GM19240 (cell line): ENCODE results near the gene WLS.
"Not testable (repeated sequence)": the region's sequence is repeated elsewhere in the genome, so short reads cannot be mapped to it uniquely, and the experiment has no call there.

Experiments
- DNase-seq: peaks from one replicate; pipeline ENCODE4 v3.0.0; 2011; ENCODE audit warnings: low spot score; ENCODE audit not compliant: insufficient read length

WLS gene

GRCh38 chr1:68201546-68202238 lies 30.6 kb downstream of the WLS start:
- DNase-seq, result no peak

- no peak for DNase-seq
Observed at GRCh38 chr1:68199603-68200002, 32.7 kb downstream of the WLS start.

DNA sequence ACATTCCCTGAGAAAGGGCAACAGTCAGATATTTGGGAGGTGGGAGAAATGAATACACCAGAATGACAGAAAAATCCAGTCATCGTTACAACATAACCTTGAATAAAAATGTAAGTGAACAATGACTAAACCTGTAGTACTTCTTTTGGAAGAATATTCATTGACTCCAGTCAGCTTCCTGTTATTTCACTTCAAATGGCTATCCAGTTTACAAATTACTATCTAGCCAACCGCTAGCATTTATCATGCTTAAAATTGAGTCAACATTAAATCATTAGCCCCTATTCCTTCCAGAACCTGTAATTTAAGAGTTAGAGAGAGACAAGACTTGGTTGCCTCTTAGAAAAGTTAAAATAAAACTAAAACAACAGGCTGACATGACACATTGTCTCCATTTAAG lies 33.6 kb downstream of the WLS start:
- no peak for DNase-seq

- DNase-seq, result no peak
Observed at GRCh38 chr1:68197891-68198290, 34.4 kb downstream of the WLS start.

- DNase-seq, result no peak
Observed at GRCh38 chr1:68197461-68197860, 34.9 kb downstream of the WLS start.

DNA sequence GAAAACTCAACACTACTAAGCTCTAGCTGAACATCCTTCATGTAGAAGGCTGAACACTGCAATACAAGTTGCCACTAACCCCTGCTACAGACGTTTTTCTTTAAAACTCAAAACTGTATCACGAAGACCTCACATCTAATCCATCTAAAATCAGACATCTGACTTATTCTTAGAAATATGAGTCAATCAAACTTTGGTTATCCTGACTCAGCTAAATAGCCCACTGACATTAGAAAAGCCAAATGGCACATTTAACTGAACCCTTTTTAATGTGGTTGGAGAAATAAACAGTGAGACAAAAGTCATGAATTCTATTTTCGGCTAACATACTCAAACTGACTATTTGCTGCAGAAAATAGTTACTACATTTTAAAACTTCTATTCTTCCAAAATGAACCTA lies 35.6 kb downstream of the WLS start:
- no peak for DNase-seq

GRCh38 chr1:68191717-68192116 lies 40.6 kb downstream of the WLS start:
- DNase-seq, result no peak

DNA sequence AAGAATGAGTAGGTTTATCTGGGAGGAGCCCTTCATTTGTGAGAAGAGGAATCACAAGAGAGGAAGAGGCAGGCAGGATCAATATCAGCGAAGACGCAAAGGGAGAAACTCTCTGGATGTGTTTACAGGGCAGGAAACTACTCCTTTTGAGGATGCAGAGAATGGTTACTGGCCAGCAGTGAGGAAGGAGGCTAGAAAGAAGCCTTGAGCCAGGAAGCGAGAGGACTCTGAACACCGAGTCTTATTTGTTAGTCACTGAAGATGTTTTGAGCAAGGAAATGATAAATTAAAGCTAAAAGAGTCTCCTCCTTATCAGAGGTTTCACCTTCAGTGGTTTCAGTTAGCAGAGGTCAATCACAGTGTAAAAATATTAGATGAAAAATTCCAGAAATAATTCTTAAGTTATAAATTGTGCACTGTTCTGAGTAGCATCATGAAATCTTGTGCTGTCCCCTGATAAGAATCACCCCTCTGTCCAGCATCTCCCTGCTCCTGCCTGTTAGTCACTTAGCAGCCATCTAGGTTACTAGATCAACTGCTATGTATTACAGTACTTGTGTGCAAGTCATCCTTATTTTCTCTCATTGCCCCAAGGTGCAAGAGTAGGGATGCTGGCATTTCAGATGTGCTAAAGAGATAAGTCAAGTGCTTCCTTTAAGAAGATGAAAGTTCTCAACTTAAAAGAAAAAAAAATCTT lies 43.5 kb downstream of the WLS start:
- no peak for DNase-seq

DNA sequence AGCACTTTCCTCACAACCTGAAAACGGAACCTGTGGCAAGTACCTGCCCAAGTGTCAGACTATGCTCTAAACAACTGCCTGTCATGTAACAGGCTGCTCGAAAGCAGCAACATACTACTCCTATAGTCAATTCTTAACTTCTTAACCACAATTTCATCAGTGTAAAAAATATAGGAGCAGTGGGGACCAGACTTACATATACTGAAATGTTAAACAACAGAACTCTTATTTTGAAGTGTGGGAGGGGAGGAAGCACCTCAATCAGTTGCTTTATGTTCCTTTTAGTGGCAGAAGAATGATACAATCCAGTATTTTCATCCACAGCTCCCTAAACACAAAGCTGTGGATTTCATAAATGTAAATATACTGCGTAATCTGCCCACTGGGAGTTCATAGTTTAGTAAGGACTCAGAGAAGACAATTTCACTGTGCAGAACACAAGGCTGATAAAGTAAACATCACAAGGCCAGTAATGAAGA lies 44.2 kb downstream of the WLS start:
- no peak for DNase-seq

- no peak for DNase-seq
Observed at GRCh38 chr1:68185743-68186142, 46.6 kb downstream of the WLS start.

- DNase-seq, result no peak
Observed at GRCh38 chr1:68183895-68184294, 48.4 kb downstream of the WLS start.

DNA sequence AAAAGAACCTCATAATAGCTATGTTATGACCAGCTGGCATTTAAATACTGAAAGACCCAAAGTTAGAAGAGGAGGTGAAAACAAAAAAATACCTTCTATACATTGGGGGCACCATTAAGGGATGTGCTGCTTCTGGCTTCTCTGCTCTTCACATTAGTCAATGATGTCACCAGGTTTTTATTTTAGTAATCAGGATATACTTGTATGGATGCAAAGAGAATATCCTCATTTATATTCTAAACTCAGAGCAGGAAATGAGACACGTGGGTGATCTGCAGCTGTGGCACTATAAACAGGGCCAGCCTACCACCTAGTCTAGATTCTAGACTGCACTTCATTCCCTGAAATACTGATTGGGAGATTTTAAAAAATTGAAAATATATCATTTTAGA lies 51.2 kb downstream of the WLS start:
- no peak for DNase-seq

DNA sequence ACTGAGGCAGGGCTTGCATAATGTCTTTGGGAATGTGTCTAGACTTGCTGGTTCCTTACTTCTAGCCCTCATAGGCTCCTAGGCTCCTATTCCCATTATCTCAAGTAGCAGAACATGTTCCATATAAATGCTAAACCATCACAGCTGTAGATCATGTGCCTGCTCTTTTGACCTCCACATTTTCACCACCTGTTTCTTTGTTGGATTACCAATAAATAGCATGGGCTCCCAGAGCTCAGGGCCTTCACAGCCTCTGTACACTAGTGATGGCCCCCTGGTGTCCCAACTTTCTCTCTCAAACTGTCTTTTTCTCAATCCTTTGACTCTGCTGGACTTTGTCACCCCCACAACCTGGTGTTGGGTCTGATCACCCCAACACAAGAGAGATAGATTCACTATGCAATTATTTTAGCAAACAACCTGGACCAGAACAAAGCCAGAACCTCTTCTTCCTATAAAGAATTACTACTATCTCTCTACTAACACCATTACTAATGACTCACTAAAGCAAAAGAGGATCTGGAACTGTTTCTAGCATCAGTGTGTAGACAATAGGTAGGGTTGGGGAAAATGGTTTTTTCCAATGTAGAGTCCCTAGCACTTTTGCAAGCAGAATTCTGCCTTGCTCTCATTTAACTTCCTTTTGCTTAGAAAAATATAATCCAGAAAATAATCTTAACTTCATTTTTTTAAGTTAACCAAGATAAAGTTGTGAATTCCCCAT lies 51.7 kb downstream of the WLS start:
- no peak for DNase-seq

GRCh38 chr1:68178821-68179490 lies 53.4 kb downstream of the WLS start:
- DNase-seq, result no peak

- no peak for DNase-seq
Observed at GRCh38 chr1:68175621-68176398, 56.5 kb downstream of the WLS start.

DNA sequence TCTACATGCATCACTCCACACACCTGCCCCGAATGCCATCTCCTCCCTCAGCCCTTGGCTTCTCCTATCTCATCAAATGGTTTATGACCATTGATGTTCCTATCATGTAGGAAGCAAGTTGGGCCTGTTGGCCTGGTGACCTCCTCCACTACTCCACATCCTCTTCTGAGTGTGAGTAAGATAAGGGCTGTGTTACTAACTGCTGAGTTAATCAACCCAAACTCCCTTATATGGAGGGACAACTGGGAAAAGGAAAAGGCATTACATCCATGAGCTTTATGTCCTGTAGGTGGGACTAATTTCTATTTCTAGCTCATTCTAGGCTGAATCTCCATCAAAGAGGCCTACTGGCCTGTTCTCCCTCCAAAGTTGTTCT lies 57.6 kb downstream of the WLS start:
- no peak for DNase-seq

- DNase-seq, result no peak
Observed at GRCh38 chr1:68173936-68174737, 58.2 kb downstream of the WLS start.

- no peak for DNase-seq
Observed at GRCh38 chr1:68173283-68173935, 58.9 kb downstream of the WLS start.

DNA sequence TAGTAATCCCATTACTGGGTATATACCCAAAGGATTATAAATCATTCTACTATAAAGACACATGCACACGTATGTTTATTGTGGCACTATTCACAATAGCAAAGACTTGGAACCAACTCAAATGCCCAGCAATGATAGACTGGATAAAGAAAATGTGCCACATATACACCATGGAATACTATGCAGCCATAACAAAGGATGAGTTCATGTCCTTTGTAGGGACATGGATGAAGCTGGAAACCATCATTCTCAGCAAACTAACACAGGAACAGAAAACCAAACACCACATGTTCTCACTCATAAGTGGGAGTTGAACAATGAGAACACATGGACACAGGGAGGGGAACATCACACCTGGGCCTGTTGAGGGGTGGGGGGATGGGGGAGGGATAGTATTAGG lies 60.5 kb downstream of the WLS start:
- not testable (repeated sequence) for DNase-seq
